HG03280 (cell line): Measurements from ENCODE around the gene MIGA1.
A peak's percentile ranks its signal among the peaks of the same experiment; 100 is the strongest.
"Not testable (repeated sequence)": the region's sequence is repeated elsewhere in the genome, so short reads cannot be mapped to it uniquely, and the experiment has no call there.

Experiments
- ATAC-seq: cut with Tn5 transposase; IDR thresholded peaks from one replicate; pipeline ENCODE4 v1.9.1; 2021; ENCODE audit warnings: mild to moderate bottlenecking, moderate library complexity; ENCODE audit not compliant: unreplicated experiment

Gene MIGA1

GRCh38 chr1:77797991-77798390, 18.5 kb downstream of the MIGA1 start:
- ATAC-seq = no peak

DNA sequence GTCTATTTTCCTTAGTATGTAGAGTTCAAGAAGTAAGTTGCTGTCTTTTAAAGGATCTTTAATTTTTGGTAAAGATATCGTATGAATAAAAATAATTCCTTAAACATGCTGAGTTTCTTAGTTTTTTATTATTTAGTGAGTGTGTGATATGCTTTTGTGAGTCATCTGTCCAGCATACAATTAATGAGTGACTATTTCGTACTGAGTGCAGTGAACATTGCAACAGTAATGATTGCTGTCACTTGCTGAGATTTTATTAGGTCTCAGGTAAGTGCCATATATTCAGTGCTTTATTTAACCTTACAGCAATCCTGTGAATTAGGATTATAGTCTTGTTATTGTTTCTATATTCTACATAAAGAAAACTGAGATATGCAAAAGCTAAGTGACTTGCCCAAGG, 22.6 kb downstream of the MIGA1 start:
- ATAC-seq = no peak

- ATAC-seq = no peak
Measured at GRCh38 chr1:77803371-77803770, 23.9 kb downstream of the MIGA1 start.

DNA sequence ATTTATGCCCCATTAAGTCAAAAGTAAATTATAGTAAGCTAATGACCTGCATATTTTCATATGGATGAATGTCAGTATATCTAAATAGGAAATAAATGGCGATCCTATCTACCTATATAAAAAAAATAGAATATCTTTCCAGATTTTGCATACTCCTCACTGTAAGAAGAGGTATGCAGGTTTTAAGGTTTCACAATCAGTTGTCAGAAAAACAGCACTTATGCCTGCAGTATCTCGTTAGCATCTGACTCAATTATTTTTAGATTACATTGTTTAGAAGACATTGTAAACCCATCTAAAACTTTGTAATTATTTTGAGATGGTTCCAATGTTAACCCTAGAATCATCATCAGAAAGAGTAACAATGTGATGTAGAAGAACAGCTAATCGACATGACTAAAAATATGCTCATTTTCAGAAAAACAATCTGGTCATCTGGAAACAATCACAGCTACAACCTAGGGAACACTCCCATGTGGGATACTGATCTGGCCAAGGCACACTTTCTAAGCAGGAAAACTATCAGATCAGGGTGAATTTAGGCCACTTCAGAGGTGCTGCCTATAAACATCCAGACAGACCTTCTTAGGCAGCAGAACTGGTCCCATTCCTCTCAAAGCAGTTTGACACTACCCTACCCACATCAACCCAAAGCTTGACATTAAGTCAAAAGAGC, 30.5 kb downstream of the MIGA1 start:
- not testable (repeated sequence) for ATAC-seq

- not testable (repeated sequence) for ATAC-seq
Measured at GRCh38 chr1:77811589-77811988, 32.1 kb downstream of the MIGA1 start.

- ATAC-seq = no peak
Measured at GRCh38 chr1:77817368-77818209, 38.1 kb downstream of the MIGA1 start.

DNA sequence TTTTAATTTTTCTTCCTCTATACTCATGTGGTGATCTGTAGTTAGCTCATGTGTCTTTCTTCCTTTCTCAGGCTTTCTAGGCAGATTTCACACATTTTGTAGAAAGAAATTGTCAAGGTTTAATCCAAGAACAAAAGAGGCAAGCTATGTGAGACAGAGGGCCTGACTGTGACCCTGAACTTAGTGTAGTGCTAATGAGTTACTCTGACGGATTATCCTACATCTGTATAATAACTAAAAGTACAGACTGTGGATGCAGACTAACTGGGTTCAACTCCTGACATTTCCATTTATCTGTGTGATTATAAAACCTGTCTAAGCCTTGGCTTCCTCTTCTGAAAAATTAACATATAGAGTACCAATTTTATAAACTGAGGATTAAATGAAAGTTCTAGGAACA, 40.7 kb downstream of the MIGA1 start:
- no peak for ATAC-seq

GRCh38 chr1:77824079-77824478, 44.6 kb downstream of the MIGA1 start:
- no peak for ATAC-seq

- no peak for ATAC-seq
Measured at GRCh38 chr1:77824694-77825093, 45.2 kb downstream of the MIGA1 start.

- peak; percentile 64 for ATAC-seq
Measured at GRCh38 chr1:77825131-77825709, 45.8 kb downstream of the MIGA1 start.

- ATAC-seq = not testable (repeated sequence)
Measured at GRCh38 chr1:77826851-77827250, 47.4 kb downstream of the MIGA1 start.

DNA sequence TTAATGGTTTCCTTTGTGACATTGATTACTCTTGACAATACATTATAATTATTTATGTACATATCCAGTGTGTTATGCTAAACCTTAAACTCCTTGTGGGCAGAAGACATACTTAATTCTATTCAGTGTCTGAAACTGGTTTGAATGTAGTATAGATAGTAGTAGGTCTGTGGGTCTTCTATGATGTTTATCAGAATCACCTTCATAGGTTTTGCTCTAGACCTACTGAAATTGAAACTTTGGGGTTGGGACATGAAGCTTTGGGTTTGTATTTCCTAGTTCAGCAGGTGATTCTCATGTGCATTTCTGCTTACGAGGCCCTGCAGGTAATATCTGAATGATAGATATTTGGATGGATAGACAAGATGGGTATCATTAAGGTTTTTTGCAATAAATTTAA, 48.6 kb downstream of the MIGA1 start:
- ATAC-seq = no peak

DNA sequence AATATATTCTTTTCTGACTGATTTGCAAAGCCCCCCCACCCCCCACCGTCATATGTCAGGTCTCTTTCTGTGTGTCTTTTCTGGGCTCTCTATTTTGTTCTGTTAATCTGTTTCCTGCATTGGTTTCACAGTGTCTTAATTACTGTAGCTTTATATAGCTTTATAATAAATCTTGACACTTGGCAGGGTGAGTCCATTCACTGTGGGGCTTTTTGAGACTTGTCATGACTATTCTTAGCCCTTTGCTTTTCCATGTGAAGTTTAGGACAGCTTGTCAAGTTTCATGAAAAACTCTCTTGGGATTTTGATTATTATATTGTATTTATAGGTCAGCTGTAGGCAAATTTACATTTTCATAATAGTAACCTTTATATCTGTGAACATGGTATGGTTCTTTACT, 50.4 kb downstream of the MIGA1 start:
- no peak for ATAC-seq

DNA sequence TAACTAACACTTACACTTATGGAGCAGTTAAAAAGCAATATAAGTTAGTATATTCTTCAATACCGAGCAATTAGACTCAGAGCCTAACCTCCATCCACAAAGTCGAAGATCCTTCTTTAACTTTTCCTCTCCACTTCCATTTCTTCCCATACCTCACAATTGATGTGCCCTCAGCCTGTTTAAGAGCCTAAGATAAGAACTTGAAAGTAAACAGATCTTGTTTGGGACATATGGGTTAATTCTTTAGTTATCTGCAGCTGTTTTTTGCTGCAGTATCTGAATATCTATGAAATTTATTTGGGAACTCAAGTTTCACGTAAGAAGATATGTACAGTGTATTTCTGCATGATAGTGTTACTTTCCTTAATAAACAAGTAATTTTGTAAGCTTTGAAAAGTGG, 51.5 kb downstream of the MIGA1 start:
- no peak for ATAC-seq

DNA sequence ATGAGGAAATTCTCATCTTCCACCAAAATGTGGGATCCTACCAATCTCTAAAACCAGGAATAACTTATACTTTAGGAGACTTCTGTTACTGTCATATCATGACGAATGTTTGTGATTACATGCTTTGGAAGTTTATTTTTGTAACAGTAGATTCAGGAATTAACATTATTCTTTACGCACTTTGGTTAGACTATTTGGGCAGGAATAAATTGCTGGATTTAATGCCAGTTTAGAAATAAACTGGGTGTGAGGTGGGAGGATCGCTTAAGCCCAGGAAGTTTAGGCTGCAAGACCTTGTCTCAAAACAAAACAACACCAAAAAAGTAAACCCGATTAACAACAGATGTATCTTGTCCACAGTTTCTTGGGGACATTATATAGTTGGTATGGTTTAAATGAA, 52.1 kb downstream of the MIGA1 start:
- ATAC-seq = no peak

DNA sequence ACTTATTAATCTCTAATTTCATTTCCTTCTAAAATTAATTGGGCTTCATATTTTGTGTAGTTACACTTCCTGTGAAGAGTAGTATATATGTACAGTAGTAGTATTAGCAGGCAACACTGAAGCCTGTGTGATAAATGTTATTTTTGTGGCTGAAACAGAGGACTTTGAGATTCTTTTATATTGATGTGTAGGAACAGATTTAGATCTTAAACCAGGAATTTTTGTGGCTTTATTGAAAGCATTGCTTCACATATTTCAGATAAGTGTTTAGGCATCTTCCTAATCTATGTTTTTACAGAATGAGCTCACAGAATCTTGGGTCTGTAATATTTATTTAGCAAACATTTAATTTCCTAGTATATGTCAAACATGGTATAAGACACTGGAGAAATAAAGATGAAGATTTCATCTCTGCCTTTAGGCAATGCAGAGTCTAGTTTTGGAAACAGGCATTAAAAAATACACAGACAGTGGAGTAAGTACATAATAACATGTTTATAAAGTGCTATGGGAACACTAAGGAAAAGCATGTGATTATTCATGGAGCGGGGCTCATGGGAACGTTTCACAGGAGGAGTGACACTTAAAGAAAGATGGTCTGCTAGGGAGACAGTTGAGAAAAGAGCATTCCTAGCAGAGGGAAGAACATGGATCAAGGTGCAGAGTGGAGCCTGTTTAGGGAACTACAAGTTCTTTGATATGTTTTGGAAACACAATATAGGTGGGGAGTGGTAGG, 52.7 kb downstream of the MIGA1 start:
- no peak for ATAC-seq

DNA sequence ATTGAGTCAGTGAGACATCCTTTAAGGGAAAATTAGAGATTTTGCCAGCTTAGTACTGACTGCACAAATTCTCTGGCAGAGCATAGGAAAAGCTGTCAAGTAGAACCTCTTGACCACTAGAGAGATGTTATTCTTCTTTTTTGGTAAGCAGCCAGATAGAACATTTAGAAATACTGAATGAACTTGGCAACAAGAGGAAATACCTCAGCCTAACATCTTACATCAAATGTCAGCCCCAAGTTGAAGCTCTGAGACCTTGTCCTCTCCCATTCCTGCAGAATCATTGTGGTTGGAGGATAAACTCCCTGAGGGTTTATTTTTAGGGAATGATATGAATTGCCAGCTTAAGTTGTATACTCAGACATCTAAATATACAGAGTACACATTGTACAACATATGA, 53.5 kb downstream of the MIGA1 start:
- ATAC-seq = no peak

DNA sequence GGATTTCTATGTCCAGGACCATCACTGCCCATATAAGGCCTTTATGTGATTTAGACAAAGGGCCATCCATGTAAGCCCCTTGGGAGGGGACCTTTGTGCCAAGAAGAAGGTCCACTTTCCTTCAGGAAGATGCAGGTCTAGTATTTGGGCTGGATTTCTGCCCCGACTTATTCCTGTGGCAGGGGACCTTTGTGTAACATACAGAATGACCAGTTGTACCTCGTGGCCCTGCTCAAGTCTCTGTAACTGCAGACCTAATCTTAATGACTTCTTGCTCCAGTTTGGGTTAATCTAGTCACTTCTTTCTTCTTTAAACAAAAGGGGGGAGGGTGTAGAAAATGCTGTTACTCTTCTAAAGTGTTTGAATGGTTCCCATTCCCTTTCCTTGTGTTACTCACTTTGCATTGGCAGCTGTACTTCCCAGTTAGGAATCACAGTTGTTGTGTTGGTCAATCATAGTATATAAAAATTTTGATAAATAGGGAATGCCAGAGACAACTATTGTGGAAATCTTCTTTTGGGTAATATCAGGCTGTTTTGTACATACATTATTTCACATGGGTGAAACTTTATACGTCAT, 54.2 kb downstream of the MIGA1 start:
- no peak for ATAC-seq

DNA sequence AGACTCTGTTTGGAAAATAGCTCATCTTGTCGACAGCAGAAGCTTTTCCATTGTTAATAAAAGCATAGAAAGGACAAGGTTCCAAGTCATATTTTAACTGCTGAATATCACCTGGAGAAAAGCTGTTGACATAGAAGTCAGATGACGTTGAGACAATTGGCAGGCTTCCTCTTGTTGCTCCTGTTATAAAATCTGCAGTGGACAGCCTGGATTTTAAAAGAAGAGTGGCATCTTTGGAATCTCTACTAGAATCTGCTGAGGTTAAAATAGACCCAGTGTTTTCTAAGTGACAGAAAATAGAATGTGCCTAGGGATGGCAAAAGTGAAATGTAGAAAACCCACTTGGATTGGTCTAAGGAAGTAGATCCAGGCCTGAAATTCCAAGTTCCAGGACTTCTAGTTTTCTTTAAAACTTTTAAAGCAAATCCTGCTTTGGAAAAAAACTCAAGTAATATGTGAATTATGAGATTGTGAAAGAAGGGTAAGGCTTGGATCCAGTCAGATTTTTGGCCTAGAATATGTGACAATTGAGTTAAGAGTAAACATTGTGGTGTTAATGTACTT, 55.4 kb downstream of the MIGA1 start:
- no peak for ATAC-seq

GRCh38 chr1:77841574-77841973, 62.1 kb downstream of the MIGA1 start:
- no peak for ATAC-seq

DNA sequence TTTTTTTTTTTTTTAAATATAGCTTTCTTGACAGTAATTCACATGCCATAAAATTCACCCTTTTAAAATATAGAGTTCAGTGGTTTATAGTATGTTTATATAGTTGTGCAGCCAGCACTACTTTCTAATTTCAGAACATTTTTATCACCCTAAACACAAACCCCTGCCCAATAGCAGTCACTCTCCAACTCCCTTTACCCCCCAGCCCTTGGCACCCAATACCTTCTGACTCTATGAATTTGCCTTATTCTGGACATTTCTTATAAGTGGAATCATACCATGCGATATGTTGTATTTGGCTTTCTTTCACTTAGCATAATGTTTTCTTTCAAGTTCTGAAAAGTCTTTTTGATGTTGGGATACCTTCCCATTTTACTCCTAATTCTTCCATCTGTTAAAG, 66.5 kb downstream of the MIGA1 start:
- no peak for ATAC-seq
